BLaER1 (cell line): ENCODE measurements around the gene NUDT16L1.

Source experiments
- H3K27ac ChIP-seq: shearing (Covaris generic); formaldehyde crosslinking; 2 replicates; pipeline ENCODE4 v1.8.1; 2022
- H3K27me3 ChIP-seq: shearing (Covaris generic); formaldehyde crosslinking; 2 replicates; pipeline ENCODE4 v1.8.1; 2022
- H3K36me3 ChIP-seq: shearing (Covaris generic); formaldehyde crosslinking; 2 replicates; pipeline ENCODE4 v1.8.1; 2022
- H3K4me1 ChIP-seq: shearing (Covaris generic); formaldehyde crosslinking; 2 replicates; pipeline ENCODE4 v1.8.1; 2022
- H3K4me2 ChIP-seq: shearing (Covaris generic); formaldehyde crosslinking; 2 replicates; pipeline ENCODE4 v1.8.1; 2022
- H3K4me3 ChIP-seq: shearing (Covaris generic); formaldehyde crosslinking; 2 replicates; pipeline ENCODE4 v1.8.1; 2022
- H3K9ac ChIP-seq: shearing (Covaris generic); formaldehyde crosslinking; 2 replicates; pipeline ENCODE4 v1.8.1; 2022
- H3K9me3 ChIP-seq: shearing (Covaris generic); formaldehyde crosslinking; 2 replicates; pipeline ENCODE4 v1.8.1; 2022
- H4K20me1 ChIP-seq: shearing (Covaris generic); formaldehyde crosslinking; 2 replicates; pipeline ENCODE4 v1.8.1; 2022
- Cebpa-rat ChIP-seq: shearing (Covaris generic); IDR thresholded peaks from 2 replicates; pipeline ENCODE4 v1.8.1; 2022

NUDT16L1 gene

GRCh38 chr16:4654011-4654963 is 39.1 kb upstream of the NUDT16L1 start:
- Histone ChIP-seq H3K36me3 (peaks cover 97% of the 10 kb centered on the region), H3K9ac (no peak overlapping the region), H3K27ac (no peak overlapping the region), H3K27me3 (peaks cover 6% of the 10 kb centered on the region; the same call in 1 of the 2 replicates), H3K4me1 (peaks cover 93% of the 10 kb centered on the region), H3K9me3 (no peaks in the 10 kb centered on the region), H3K4me2 (peak overlapping the region; percentile 9; the same call in 1 of the 2 replicates), H4K20me1 (peaks cover 100% of the 10 kb centered on the region), H3K4me3 (no peak overlapping the region)
- TF ChIP-seq Cebpa-rat, result no peak

GRCh38 chr16:4654964-4655590 is 38.3 kb upstream of the NUDT16L1 start:
- Histone ChIP-seq H3K27me3 (peaks cover 6% of the 10 kb centered on the region; the same call in 1 of the 2 replicates), H3K9ac (no peak overlapping the region), H3K9me3 (no peaks in the 10 kb centered on the region), H4K20me1 (peaks cover 100% of the 10 kb centered on the region), H3K4me2 (peak overlapping the region; percentile 56), H3K27ac (no peak overlapping the region), H3K4me3 (no peak overlapping the region), H3K36me3 (peaks cover 97% of the 10 kb centered on the region), H3K4me1 (peaks cover 93% of the 10 kb centered on the region)
- TF ChIP-seq Cebpa-rat, result no peak

DNA sequence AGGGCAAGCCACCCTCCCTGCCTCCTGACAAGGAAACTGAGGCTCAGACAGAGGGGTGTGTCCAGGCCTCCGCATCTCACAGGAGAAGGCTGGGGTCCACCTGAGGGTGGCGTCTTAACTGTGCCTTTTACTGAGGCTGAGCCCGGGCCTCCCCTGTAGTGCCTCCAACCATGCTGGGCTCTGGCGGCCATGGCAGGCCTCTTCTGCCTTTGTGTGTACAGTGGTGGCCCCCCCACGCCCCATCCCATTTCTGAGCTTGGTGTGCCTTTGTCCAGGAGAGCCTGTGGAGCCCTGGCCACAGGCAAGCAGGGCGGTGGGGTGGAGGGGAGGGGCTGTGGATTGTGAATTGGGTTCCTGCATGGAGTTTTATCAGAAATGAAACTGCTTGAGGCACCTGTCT is 37.6 kb upstream of the NUDT16L1 start:
- Histone ChIP-seq H3K9ac (0 out of 2 replicates have a peak overlapping the region, but pooled peaks have one; percentile 10), H3K27me3 (peaks cover 6% of the 10 kb centered on the region; the same call in 1 of the 2 replicates), H3K27ac (no peak overlapping the region), H4K20me1 (peaks cover 100% of the 10 kb centered on the region), H3K4me2 (peak overlapping the region; percentile 56), H3K4me3 (no peak overlapping the region), H3K36me3 (peaks cover 90% of the 10 kb centered on the region), H3K4me1 (peaks cover 93% of the 10 kb centered on the region), H3K9me3 (no peaks in the 10 kb centered on the region)
- no peak for TF ChIP-seq Cebpa-rat

- H3K36me3 ChIP-seq, result peaks cover 87% of the 10 kb centered on the region
These were observed 37.1 kb upstream of the NUDT16L1 start for GRCh38 chr16:4656221-4656620.

DNA sequence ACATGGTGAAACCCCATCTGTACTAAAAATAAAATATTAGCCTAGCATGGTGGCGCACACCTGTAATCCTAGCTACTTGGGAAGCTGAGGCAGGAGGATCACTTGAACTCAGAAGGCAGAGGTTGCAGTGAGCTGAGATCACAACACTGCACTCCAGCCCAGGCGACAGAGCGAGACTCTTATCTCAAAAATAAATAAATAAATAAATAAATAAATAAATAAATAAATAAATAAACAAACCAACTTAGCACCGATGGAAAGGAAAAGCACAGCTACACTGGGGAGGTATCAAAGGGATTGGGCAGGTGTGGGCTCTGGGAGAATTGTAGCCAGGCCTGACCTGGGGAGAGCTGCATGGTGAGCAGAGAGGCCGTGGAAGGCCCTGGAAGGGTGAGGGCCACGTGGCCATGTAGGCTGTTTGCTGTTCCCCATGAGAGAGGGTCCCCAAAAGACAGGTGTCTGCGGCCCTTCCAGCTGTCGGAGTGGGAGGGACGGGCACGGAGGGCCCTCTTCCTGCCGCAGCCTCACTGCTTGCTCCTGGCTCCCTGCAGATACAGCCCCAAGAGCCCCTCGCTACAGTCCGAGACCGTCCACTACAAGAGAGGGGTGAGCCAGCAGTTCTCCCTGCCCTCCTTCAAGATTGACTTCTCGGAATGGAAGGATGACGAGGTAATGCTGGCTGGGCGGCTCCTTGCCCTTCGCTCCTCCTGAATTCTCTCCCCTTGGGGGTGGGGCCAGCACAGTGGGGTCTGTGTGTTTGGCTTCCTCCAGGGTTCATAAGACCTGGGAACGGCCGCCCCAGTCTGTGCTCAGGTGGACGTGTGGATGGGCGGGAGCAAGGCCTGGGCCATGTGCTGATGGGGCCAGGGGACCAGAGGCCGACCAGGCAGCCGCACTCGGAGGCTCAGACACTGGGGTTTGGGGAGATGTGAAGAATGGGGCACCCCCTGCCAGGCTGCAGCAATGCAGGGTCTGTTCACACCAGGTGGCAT is 36.4 kb upstream of the NUDT16L1 start:
- Histone ChIP-seq H3K4me3 (no peak overlapping the region), H3K36me3 (peaks cover 79% of the 10 kb centered on the region), H3K4me2 (peak overlapping the region; percentile 56), H3K9ac (no peak overlapping the region), H3K27me3 (peaks cover 6% of the 10 kb centered on the region; the same call in 1 of the 2 replicates), H3K4me1 (peaks cover 93% of the 10 kb centered on the region), H3K27ac (no peak overlapping the region), H3K9me3 (no peaks in the 10 kb centered on the region), H4K20me1 (peaks cover 100% of the 10 kb centered on the region)
- no peak for TF ChIP-seq Cebpa-rat

More at GRCh38 chr16:4656221-4656620, 37.1 kb upstream of the NUDT16L1 start:
- no peak for TF ChIP-seq Cebpa-rat
- H4K20me1 ChIP-seq, result peaks cover 100% of the 10 kb centered on the region
- H3K27me3 ChIP-seq, result peaks cover 6% of the 10 kb centered on the region; the same call in 1 of the 2 replicates
- no peaks in the 10 kb centered on the region for H3K9me3 ChIP-seq
- no peak overlapping the region for H3K27ac ChIP-seq
- H3K4me1 ChIP-seq, result peaks cover 93% of the 10 kb centered on the region
- H3K4me2 ChIP-seq, result peak overlapping the region; percentile 56
- H3K4me3 ChIP-seq, result no peak overlapping the region
- H3K9ac ChIP-seq, result no peak overlapping the region

GRCh38 chr16:4659363-4660353 is 33.7 kb upstream of the NUDT16L1 start:
- H3K4me3 ChIP-seq, result no peak overlapping the region
- no peaks in the 10 kb centered on the region for H3K27me3 ChIP-seq
- no peak overlapping the region for H3K27ac ChIP-seq
- peaks cover 56% of the 10 kb centered on the region for H3K36me3 ChIP-seq
- no peak for TF ChIP-seq Cebpa-rat
- H3K9me3 ChIP-seq, result no peaks in the 10 kb centered on the region
- H3K4me2 ChIP-seq, result peak overlapping the region; percentile 91
- peaks cover 100% of the 10 kb centered on the region for H4K20me1 ChIP-seq
- H3K9ac ChIP-seq, result no peak overlapping the region
- H3K4me1 ChIP-seq, result peaks cover 93% of the 10 kb centered on the region

GRCh38 chr16:4660454-4661007 is 32.8 kb upstream of the NUDT16L1 start:
- H3K4me1 ChIP-seq, result peaks cover 96% of the 10 kb centered on the region
- H3K9ac ChIP-seq, result no peak overlapping the region
- H3K27me3 ChIP-seq, result no peaks in the 10 kb centered on the region
- peaks cover 100% of the 10 kb centered on the region for H4K20me1 ChIP-seq
- H3K9me3 ChIP-seq, result no peaks in the 10 kb centered on the region
- 0 out of 2 replicates have a peak overlapping the region, but pooled peaks have one; percentile 45 for H3K27ac ChIP-seq
- H3K4me3 ChIP-seq, result no peak overlapping the region
- TF ChIP-seq Cebpa-rat, result no peak
- H3K4me2 ChIP-seq, result peak overlapping the region; percentile 91
- H3K36me3 ChIP-seq, result peaks cover 51% of the 10 kb centered on the region

DNA sequence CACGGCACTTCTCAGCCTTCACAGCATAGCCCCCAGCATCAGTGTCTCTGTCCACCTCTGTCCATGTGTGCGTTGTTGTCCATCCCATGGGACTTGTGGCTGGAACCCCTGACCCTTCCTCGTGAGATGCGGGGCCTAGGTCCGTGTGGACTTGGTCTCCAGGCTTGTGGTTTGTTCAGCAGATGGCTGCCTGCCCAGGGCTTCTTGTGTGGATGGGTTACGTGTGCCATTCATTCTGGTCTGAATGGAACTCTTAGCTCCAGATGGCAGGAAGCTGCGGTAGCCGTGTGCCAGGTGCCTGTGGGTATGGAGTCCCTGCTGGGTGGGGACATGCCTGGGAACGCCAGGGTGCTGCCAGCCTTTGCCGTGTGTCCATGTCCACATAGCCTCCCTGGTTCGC is 31.7 kb upstream of the NUDT16L1 start:
- peaks cover 53% of the 10 kb centered on the region for H3K36me3 ChIP-seq
- TF ChIP-seq Cebpa-rat, result no peak
- no peak overlapping the region for H3K9ac ChIP-seq

More for the DNA sequence above, 31.7 kb upstream of the NUDT16L1 start:
- Histone ChIP-seq H3K9me3 (no peaks in the 10 kb centered on the region), H3K4me3 (no peak overlapping the region), H3K27ac (peak overlapping the region; percentile 45; the same call in 1 of the 2 replicates), H4K20me1 (peaks cover 100% of the 10 kb centered on the region), H3K4me1 (peaks cover 95% of the 10 kb centered on the region), H3K4me2 (peak overlapping the region; percentile 91), H3K27me3 (no peaks in the 10 kb centered on the region)
